Measurements from ENCODE around the gene DDI2.

Gene DDI2

DNA sequence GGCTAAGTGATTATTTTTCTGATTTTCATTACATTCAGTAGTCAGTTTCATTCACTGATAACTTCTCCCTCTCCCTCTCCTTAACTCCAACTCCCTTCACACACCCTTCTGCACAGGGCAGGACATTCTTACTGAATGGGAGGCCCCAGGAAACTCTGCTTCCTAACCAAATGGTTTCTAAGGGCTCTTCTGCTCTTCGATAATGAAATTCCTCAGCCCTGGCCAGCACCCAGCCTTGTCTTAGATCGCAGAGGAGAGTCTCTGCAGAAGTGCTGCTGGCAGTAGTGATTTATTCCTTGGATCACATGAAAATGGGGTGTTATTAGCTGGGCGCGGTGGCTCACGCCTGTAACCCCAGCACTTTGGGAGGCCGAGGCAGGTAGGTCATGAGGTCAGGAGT is 83.2 kb downstream of the DDI2 start:
- DNase-seq (ENCODE audit: low read depth in 1 of 2, low spot score in 1 of 2), result no peak

DNA sequence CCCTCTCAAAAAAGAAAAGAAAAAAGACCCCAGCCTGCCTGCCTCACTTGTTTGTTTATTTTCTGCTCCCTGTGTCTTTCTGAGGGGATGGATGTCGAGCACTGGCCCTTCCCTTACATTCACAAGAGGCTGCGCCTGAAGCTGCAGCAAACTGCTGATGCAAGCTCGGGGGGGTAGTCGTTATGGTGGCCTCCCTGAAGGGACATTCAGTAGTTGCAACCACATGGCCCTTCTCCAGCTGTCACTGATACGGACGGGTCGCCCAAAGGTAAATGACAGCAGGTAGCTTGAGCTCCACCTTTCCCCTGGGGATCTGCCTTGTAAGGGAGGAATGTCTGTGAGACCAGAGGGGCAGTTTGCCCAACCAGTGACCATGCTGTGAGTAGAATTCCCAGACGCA is 84.5 kb downstream of the DDI2 start:
- no peak for DNase-seq (ENCODE audit: low read depth in 1 of 2, low spot score in 1 of 2)

DNA sequence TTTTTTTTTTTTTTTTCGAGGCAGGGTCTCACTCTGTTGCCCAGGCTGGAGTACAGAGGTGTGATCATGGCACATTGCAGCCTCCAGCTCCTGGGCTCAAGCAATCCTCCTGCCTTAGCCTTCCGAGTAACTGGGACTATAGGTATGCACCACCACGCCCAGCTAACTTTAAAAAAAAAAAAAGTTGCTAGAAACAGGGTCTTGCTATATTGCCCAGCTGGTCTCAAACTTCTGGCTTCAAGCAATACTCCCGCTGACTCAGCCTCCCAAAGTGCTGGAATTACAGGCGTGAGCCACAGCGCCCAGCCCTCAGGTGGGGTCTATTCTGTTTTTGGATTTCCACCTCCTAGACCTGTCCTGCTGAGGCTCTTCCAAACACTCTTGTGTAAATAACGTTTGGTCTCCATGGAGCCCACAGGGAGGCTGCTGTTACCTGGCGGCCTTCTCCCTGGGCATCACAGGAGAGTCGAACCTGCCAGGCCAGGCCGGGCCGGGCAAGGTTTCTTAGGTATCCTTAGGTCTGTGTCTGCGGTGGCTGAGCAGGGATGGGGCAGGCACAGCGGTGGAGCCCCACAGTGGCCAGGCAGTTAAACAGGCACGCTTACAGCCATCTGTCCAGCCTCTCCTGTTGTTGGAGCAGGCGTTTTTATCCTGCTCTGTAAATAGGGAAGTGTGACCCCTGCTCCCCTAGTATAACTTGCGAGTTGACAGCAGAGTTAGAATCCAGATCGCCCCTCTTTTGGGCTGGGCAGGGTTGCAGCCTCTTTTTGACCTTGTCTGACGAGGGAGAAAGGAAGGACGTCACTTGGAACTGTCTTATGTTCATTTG is 85.7 kb downstream of the DDI2 start:
- no peak for DNase-seq (ENCODE audit: low read depth in 1 of 2, low spot score in 1 of 2)

DNA sequence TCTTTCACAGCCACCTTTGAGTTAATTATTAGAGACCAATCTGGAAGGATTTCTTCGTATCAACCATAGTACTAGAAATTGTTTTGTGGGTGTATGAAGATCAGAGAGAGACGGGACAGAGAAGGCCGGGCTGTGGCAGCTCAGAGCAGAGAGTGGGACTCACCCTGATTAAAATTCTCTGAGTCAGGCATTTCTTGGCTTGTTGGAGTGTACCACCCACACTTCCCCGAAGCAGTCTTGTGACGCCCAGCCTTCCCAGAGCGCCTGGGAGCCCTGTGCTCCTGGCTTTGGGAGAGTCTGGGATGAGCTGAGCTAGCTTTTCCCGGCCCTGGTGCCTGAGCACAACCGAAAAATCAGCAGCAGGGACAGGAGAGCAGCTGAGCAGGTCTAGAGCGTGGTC is 86.3 kb downstream of the DDI2 start:
- DNase-seq (ENCODE audit: low read depth in 1 of 2, low spot score in 1 of 2), result no peak

DNA sequence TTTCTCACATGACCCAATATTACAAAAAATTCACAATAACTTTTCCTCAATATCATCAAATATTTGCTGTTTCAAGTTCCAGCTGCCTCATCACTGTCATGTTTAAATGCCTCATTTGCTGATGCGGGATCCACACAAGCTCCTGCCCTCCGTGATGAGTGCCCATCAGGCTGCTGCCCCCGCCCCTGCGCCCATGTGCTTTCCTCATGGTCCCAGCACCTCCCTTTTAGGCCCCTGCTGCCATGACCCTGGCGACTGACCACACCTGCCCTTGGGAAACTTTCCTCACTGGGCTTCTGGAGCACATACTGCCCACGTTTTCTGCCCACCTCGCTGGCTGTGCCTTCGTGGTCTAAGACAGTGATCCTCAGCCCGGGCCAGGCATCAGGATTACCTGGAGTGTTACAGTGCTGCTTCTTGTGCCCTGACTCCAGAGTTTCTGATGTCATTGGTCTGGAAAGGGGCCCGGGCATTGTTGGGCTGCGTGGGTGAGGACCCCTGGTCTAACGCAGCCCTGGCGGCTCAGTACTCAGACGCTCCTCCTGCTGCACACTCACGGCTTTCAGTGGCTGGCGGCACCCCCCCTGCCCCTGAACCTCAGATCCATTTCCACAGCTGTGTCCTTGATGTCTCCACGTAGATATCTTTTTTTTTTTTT is 87.4 kb downstream of the DDI2 start:
- no peak for DNase-seq (ENCODE audit: low read depth in 1 of 2, low spot score in 1 of 2)

DNA sequence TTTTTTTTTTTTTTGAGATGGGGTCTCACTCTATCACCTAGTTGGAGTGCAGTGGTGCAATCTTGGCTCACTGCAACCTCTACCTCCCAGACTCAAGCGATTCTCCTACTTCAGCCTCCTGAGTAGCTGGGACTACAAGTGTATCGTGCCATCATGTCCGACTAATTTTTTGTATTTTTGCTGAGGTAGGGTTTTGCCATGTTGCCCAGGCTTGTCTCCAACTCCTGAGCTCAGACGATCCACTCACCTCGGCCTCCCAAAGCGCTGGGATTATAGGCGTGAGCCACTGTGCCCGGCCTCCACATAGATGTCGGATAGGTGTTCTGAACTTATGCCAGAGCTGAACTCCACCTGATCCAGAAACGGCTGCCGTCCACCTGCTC is 87.9 kb downstream of the DDI2 start:
- DNase-seq (ENCODE audit: low read depth in 1 of 2, low spot score in 1 of 2), result no peak

DNA sequence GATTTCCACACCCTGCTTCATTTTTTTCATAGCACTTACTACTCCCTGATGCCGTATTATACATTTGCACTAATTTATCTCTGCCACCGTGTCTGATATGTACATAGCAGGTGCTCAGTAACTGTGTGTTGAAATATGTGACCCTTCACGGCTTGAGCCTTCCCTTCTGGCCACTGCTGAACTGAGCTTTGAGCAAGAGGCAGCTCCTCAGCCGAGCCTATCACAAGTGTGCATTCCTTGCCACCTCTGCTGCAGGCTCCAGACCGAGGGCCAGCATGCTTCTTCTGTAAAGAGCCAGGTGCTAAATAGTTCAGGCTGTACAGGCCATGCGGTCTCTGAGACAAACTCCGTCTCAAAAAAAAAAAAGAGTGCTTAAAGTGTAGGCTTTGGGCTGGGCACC is 89.5 kb downstream of the DDI2 start:
- no peak for DNase-seq (ENCODE audit: low read depth in 1 of 2, low spot score in 1 of 2)

DNA sequence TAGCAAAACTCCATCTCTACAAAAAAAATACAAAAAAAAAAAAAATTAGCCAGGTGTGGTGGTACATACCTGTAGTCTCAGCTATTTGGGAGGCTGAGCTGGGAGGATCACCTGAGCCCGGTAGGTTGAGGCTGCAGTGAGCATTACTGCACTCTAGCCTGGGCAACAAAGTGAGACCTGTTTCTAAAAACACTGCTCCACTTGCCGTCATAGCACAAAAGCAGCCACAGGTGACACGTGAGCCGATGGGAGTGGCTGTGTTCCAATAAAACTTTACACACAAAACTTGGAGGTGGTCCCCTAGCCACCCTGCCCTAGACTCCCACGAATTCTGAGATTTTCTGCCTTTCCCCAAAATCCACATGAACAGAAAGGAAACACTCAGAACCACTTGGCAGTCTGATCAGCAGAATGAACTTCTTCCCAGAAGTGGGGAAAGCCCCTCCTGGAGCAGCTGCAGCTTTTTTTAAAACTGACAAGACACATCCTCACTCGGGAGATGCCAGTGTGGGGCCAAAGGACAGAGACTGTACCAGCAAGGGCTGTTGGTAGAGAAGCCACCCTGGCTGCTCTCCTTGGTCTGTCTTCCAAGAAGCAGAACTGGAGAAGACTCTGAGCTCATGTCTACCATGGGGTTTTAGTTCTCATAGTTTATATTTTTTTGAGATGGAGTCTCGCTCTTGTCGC is 90.1 kb downstream of the DDI2 start:
- DNase-seq (ENCODE audit: low read depth in 1 of 2, low spot score in 1 of 2), result no peak

DNA sequence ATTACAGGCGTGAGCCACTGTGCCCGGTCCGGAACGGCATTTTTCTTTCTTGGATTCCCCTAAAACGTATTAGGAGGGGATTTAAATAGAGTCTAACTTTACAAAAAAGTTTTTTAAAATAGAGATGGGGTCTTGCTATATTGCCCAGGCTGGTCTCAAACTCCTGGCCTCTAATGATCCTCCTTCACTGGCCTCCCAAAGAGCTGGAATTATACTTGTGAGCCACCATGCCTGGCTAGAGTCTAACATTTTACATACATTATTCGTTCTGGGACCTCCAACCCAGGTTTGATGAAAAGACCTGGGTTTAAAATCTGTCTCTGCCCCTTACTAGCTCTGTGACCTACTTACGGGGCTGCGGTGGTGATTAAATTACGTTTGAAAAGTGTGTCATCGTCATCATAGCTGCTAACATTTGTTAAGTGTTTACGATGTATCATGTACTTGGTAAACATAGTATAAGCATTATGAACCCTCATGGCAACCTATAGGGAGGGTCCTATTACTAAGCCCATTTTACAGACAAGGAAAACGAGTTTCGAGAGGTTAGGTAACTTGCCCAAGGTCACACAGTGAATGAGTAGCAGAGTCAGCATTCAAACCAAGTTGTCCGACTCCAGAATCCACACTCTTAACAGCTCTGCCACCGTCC is 91.4 kb downstream of the DDI2 start:
- DNase-seq (ENCODE audit: low read depth in 1 of 2, low spot score in 1 of 2), result no peak

DNA sequence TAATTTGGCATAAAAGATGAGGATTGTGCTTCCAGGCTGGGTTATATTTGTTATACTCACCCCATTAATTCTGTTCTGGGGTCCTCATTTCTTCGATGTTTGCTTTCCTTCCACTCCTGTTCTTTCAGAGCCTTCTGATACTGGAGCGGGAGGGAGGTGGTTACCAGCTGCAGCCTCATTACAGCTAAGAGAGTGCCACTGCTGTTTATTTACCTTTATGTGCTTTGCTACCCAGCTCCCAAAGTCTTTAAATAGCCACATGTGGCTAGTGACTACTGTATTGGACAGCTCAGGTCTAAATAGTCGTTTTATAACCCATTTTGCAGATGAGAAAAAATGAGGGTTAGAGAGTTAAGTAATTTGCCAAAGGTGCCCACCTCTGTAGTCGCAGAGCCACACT is 92.0 kb downstream of the DDI2 start:
- no peak for DNase-seq (ENCODE audit: low read depth in 1 of 2, low spot score in 1 of 2)

DNA sequence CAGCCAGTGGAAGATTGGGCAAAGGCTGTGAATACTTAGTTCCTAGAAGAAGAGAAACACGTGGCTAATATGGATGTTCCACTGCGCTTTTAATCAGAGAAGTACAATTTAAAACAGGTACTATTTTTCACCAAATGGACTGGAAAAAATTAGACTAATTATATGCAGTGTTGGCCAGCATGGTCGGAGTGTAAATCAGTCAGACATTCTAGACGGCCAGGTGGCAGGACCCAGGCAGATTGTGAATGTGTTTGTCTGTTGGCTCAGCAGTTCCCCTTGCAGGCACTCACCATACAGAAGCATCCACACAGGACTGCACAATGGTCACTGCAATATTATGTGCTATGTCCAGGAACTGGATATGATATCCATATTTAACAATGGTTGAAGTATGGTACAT is 94.9 kb downstream of the DDI2 start:
- DNase-seq (ENCODE audit: low read depth in 1 of 2, low spot score in 1 of 2), result no peak

DNA sequence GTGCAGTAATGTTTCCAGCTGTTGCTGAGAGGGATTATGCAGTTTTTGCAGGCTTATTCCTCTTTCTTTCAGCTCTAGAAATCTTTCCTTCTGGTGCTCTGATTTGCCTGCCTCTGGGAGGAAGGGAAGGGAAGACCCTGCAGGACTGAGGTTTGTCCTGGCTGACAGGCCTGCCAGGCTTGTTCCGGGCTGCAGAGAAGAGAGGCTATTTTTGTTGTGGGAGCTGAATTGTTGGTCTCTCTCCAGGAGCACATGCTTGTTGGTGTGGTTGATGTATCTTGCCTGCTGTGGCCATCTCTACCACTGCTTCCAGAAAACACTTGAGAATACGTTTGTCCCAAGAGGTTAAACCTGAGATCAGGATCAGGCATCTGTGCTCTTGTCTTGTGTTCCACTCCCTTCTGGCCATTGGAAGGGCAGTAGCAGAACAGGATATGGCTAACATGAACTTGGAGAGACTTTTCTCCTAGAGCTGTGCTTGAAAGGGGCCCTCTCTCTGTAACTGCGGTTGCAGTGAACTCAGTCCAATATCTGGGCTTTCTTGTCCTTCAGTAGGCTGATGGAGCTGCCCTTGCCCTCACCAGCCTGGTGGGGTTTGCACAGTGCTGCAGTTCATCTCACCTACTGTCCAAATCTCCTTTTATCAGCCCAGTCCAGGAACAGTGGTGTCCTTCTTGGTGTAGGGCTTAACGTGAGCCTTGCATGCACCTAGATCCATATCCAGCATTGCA is 97.3 kb downstream of the DDI2 start:
- DNase-seq (ENCODE audit: low read depth in 1 of 2, low spot score in 1 of 2), result no peak

DNA sequence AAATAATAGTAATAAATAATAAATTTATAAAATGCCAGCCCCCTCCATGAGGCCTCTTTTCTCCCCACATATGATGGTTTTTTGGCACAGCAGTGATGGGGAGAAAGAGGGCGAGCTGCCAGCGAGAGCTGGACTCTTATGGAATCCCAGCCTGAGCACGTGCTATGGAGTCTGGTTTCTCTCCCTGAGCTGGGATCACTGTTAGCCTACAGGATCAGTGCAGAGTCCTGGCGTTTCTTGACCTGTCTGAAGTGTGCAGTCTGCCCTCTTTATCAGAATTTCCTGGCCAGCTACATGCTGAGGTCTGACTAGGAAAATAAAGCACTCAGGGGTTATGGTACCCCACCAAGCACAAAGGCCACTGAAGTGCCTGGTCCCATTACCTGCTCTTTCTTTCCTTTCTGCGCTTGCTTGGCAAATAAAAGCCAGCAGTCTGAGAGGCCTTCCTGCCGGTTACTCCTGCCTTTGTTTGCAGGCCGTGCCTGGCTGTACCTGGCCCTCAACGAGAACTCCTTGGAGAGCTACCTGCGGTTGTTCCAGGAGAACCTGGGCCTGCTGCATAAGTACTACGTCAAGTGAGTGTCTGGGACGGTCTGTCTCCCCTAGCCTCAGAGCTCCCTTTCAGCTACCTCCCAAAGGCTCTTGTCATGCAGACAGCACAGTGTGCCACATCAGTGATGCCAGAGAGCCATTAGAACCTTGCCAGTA is 100.3 kb downstream of the DDI2 start:
- no peak for DNase-seq (ENCODE audit: low read depth in 1 of 2, low spot score in 1 of 2)

DNA sequence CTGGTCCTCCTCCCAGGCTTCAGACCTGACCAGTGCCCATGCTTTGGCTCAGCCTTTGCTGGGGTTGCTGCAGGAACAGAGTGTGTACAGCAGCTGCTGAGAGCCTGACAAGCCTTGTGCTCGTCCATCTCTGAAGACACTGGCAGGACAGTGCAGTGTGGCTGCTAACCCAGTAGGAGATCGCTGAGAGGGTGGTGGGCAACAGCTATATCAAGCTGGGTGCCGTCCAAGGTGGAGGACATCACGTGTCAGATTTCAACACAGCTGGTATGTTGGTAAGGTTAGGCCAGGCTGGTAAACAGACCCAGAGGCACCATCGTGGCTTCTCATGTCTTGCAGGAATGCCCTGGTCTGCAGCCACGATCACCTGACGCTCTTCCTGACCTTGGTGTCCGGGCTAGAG is 100.9 kb downstream of the DDI2 start:
- no peak for DNase-seq (ENCODE audit: low read depth in 1 of 2, low spot score in 1 of 2)

Measured in stimulated activated CD4-positive, alpha-beta T cell treated with anti-CD3 and anti-CD28 coated beads, Interleukin-15, amount 100 ng/mL, for 1 hour (primary cell).